DND-41 (cell line): ENCODE measurements around the gene ATG12.

Experiments
- ATAC-seq: fragments of 200-7000 bp; cut with Tn5 transposase; 3 replicates; pipeline ENCODE4 v1.9.1; 2021; ENCODE audit warnings: low read depth; ENCODE audit not compliant: insufficient read depth
- DNase-seq: peaks from one replicate; pipeline ENCODE4 v3.0.0-alpha.2; 2020
- H2AFZ ChIP-seq: 2 replicates; pipeline ENCODE4 v1.6.0; 2012; ENCODE audit warnings: low read depth, low read length
- H3K27ac ChIP-seq: 2 replicates; pipeline ENCODE4 v1.5.1; 2012; ENCODE audit warnings: low read length, inconsistent platforms
- H3K27me3 ChIP-seq: fragments of 200-600 bp; sonication (generic); 2 replicates; pipeline ENCODE4 v1.6.0; 2012; ENCODE audit warnings: low read length, mild to moderate bottlenecking, inconsistent platforms; ENCODE audit not compliant: insufficient read depth, poor library complexity
- H3K36me3 ChIP-seq: 2 replicates; pipeline ENCODE4 v1.5.1; 2012; ENCODE audit warnings: low read length, inconsistent platforms; ENCODE audit not compliant: insufficient read depth
- H3K4me1 ChIP-seq: 2 replicates; pipeline ENCODE4 v1.5.1; 2012; ENCODE audit warnings: mild to moderate bottlenecking, low read length; ENCODE audit not compliant: insufficient read depth
- H3K4me2 ChIP-seq: 2 replicates; pipeline ENCODE4 v1.6.0; 2012; ENCODE audit warnings: mild to moderate bottlenecking, moderate library complexity, low read length, inconsistent platforms; ENCODE audit not compliant: insufficient read depth
- H3K4me3 ChIP-seq, 2 experiments: fragments of 200-600 bp in 1 of 2; shearing (Covaris generic) in 1 of 2; 2 replicates each; pipeline ENCODE4 v1.5.1; 2012 to 2016; ENCODE audit warnings: inconsistent platforms in 2 of 2, low read length in 2 of 2, mild to moderate bottlenecking in 2 of 2, low read depth in 1 of 2, moderate library complexity in 1 of 2
- H3K79me2 ChIP-seq: 2 replicates; pipeline ENCODE4 v1.6.0; 2012; ENCODE audit warnings: low read length, inconsistent platforms; ENCODE audit not compliant: insufficient read depth
- H3K9ac ChIP-seq: 2 replicates; pipeline ENCODE4 v1.6.0; 2012; ENCODE audit warnings: low read depth, mild to moderate bottlenecking, inconsistent platforms, low read length, moderate library complexity
- H3K9me3 ChIP-seq: 2 replicates; pipeline ENCODE4 v1.5.1; 2012; ENCODE audit warnings: low read length, moderate library complexity, mild to moderate bottlenecking, inconsistent platforms; ENCODE audit not compliant: insufficient read depth, severe bottlenecking
- H4K20me1 ChIP-seq: 2 replicates; pipeline ENCODE4 v1.6.0; 2012; ENCODE audit warnings: low read length; ENCODE audit not compliant: insufficient read depth
- EZH2 ChIP-seq: IDR thresholded peaks from 3 replicates; pipeline ENCODE4 v1.6.1; 2012; ENCODE audit warnings: borderline replicate concordance, low read depth, mild to moderate bottlenecking, moderate library complexity, low read length, inconsistent platforms; ENCODE audit not compliant: severe bottlenecking
- TF ChIP-seq, protein P1 (sequence below): IDR thresholded peaks from 2 replicates; pipeline ENCODE4 v1.5.1; 2012; ENCODE audit warnings: borderline replicate concordance, low read length, moderate library complexity, mild to moderate bottlenecking; ENCODE audit not compliant: poor library complexity, severe bottlenecking; ENCODE audit errors: extremely low read depth

Gene ATG12

GRCh38 chr5:115801984-115802383 is 39.4 kb downstream of the ATG12 start:
- H3K27me3 ChIP-seq: no peaks in the 10 kb centered on the region
- H3K9me3 ChIP-seq: no peaks in the 10 kb centered on the region

GRCh38 chr5:115801152-115801551 is 40.2 kb downstream of the ATG12 start:
- Histone ChIP-seq H3K9me3 (no peaks in the 10 kb centered on the region), H3K4me2 (no peak overlapping the region)

More at GRCh38 chr5:115801984-115802383, 39.4 kb downstream of the ATG12 start:
- Histone ChIP-seq H3K4me2 (no peak overlapping the region), H3K36me3 (no peaks in the 10 kb centered on the region), H3K27ac (no peak overlapping the region), H2AFZ (no peak overlapping the region), H3K79me2 (no peaks in the 10 kb centered on the region), H3K4me1 (peaks cover 5% of the 10 kb centered on the region), H4K20me1 (no peaks in the 10 kb centered on the region), H3K4me3 (no peak overlapping the region), H3K9ac (no peak overlapping the region)
- ATAC-seq (no peak), DNase-seq (no peak)
- TF ChIP-seq, protein P1, sequence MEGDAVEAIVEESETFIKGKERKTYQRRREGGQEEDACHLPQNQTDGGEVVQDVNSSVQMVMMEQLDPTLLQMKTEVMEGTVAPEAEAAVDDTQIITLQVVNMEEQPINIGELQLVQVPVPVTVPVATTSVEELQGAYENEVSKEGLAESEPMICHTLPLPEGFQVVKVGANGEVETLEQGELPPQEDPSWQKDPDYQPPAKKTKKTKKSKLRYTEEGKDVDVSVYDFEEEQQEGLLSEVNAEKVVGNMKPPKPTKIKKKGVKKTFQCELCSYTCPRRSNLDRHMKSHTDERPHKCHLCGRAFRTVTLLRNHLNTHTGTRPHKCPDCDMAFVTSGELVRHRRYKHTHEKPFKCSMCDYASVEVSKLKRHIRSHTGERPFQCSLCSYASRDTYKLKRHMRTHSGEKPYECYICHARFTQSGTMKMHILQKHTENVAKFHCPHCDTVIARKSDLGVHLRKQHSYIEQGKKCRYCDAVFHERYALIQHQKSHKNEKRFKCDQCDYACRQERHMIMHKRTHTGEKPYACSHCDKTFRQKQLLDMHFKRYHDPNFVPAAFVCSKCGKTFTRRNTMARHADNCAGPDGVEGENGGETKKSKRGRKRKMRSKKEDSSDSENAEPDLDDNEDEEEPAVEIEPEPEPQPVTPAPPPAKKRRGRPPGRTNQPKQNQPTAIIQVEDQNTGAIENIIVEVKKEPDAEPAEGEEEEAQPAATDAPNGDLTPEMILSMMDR: no peak
- TF ChIP-seq EZH2: no peak

GRCh38 chr5:115800108-115800507 is 41.3 kb downstream of the ATG12 start:
- Histone ChIP-seq H3K4me1 (no peaks in the 10 kb centered on the region), H3K4me3 (no peak overlapping the region), H2AFZ (no peak overlapping the region), H3K36me3 (no peaks in the 10 kb centered on the region), H3K27me3 (no peaks in the 10 kb centered on the region), H3K9ac (no peak overlapping the region), H3K79me2 (no peaks in the 10 kb centered on the region), H3K4me2 (no peak overlapping the region), H3K9me3 (no peaks in the 10 kb centered on the region), H4K20me1 (no peaks in the 10 kb centered on the region), H3K27ac (no peak overlapping the region)
- TF ChIP-seq, protein P1: no peak
- TF ChIP-seq EZH2: no peak
- DNase-seq: no peak
- ATAC-seq: no peak

More at GRCh38 chr5:115801152-115801551, 40.2 kb downstream of the ATG12 start:
- Histone ChIP-seq H3K9ac (no peak overlapping the region), H3K79me2 (no peaks in the 10 kb centered on the region), H4K20me1 (no peaks in the 10 kb centered on the region), H3K4me3 (no peak overlapping the region), H3K4me1 (no peaks in the 10 kb centered on the region), H2AFZ (no peak overlapping the region), H3K27ac (no peak overlapping the region), H3K27me3 (no peaks in the 10 kb centered on the region), H3K36me3 (no peaks in the 10 kb centered on the region)
- ATAC-seq (no peak), DNase-seq (no peak)
- no peak for TF ChIP-seq EZH2
- TF ChIP-seq, protein P1: no peak

- H3K4me2 ChIP-seq: no peak overlapping the region
- H3K9ac ChIP-seq: no peak overlapping the region
- no peak overlapping the region for H3K4me3 ChIP-seq
- no peaks in the 10 kb centered on the region for H3K27me3 ChIP-seq
- H3K4me1 ChIP-seq: no peaks in the 10 kb centered on the region
- H4K20me1 ChIP-seq: no peaks in the 10 kb centered on the region
- ATAC-seq (no peak), DNase-seq (no peak)
- H2AFZ ChIP-seq: no peak overlapping the region
- H3K9me3 ChIP-seq: no peaks in the 10 kb centered on the region
- H3K36me3 ChIP-seq: no peaks in the 10 kb centered on the region
- H3K79me2 ChIP-seq: no peaks in the 10 kb centered on the region
- no peak overlapping the region for H3K27ac ChIP-seq
- no peak for TF ChIP-seq EZH2
- TF ChIP-seq, protein P1: no peak
These were observed 43.1 kb downstream of the ATG12 start for GRCh38 chr5:115798252-115798651.
